Activated CD8-positive, alpha-beta memory T cell treated with anti-CD3 and anti-CD28 coated beads, Interleukin-2, amount 50 U/mL, for 24 hours (primary cell): ENCODE measurements around the gene TTC1.

Source experiments
- DNase-seq: peaks from one replicate; pipeline ENCODE4 v3.0.0-alpha.2; 2020; ENCODE audit errors: extremely low read depth

The TTC1 gene

GRCh38 chr5:160087199-160087598, 78.3 kb downstream of the TTC1 start:
- no peak for DNase-seq

DNA sequence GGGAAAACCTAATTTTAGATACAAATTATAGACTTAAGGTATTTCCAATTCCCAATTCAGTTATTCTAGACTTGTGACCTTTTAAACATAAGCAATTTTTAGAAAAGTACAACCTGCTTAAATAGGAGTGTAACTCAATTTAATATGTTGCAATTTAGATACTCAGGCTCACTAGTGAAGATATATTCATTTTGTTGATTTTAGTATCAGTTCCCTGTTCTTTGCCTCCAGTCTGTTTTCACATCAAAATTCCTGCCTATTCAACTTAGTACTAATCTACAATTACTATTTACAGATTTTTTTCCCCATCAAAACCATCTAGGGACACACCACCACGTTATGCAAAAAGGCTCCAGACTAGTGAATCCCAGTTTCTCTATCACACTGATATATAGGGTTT, 79.9 kb downstream of the TTC1 start:
- no peak for DNase-seq

DNA sequence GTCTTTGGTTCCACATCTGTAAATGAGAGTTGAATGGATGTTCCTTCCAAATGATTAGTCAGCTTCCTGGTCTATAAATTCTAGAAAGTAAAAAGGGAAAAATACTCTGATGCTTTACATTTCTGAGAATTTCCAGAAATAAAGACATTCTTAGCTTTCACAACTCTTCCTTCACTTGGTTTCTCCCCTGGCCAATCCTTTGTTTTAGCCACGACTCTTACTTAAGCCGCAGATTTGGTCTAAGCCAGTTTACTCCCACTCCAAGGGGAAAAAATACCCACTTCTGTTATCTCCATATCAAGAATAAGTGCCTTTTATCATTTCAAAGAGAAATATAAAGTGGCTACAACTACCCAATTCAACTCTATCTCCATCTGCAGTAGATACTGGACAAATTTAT, 80.6 kb downstream of the TTC1 start:
- DNase-seq: no peak

- no peak for DNase-seq
Observed at GRCh38 chr5:160090059-160090458, 81.1 kb downstream of the TTC1 start.

GRCh38 chr5:160092514-160092913, 83.6 kb downstream of the TTC1 start:
- DNase-seq: no peak

DNA sequence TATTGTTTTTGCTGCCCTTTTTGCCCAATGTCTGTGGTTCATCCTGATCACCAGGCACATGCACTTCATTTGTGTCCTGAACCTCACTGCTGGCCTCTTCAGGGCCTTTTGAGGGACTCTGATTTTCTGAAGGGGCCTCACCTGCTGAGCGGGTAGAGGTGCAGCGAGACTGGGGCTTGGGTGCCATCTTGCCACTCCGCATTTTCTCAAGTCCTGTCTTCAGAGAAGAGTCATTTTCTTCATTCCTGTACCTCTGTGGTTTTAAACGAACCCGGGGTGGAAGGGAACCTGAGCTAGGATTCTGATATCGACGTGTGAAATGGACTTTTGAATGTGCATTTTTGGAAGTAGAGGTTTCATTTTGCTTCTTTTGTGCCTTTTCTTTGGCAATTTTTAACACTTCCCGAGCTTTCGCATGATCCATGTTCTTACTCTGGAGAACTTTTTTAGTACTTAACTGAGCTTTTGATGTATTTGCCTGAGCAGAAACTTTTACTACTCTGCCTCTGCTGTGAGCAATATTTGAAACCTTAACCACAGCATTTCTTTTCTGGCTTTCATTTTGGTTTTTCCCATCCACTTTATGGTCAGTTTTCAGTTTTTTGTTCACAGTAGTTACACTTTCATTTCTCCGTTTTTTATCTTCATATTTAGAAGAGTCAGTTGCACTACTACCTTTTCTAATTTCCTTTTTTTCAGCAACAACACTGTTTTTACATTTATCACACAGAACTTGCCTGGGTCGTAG, 84.2 kb downstream of the TTC1 start:
- DNase-seq: no peak

DNA sequence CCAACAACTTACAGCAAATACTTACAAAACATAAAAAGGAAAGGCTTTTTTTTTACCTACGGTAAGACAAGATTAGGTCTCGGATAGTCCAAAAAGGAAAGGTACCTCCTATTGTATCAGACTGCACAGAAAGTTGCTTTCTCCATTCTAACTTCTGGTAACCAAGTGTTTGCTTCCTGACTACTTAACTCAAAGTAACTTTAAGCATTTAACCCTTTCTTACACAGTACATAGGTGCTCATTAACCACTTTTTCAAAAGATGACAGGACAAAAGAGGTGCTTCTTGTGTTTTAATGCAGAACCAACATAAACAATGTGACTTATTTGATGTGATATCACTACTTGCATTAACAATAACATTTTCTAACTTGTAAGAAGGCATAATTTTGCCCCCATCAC, 87.2 kb downstream of the TTC1 start:
- no peak for DNase-seq

DNA sequence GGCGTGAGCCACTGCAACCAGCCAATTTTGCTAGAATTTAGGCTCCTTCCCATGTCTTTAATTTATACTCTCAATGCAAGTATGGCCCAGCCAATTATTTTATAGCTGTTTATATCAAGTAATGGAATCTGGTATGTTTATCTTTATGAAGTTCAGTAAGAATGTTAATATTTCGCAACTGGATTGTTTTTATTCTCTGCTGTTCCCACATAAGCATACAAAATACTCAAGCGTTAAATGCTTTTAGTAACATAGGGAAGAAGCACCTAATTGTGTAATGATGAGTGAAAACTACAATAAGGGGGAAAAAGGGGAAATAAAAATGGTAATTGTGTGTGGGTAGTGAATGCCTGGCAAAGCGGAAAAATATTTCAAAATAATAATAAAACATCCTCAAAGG, 89.1 kb downstream of the TTC1 start:
- no peak for DNase-seq

DNA sequence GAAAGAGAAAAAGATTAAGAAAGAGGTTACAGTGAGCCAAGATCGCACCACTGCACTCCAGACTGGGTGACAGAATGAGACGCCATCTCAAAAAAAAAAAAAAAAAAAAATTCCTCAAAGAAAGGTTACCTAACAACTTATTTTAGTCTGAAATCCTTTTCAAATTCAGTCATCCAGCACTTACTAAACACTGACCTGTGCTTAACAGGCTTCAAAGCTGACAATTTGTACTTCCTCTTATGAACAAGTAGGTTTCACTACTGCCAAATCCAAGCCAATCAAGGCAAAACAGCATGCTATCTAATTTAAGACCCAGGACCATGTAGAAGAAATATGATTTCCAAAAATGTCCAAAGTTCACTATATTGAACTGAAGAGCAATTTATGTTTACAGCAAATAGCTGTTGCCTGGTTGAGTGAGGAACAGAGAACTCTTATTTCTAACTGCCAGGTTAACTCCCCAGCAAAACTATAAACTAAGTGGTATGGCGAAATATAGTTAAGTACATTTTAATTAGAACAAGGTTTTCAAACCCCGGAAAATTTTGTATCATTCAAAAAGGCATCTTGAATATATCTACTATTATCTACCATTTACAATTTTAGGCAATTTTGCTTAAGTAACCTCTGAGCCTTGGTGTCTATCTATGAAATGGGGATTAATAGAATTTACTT, 96.9 kb downstream of the TTC1 start:
- no peak for DNase-seq

GRCh38 chr5:160108124-160108523, 99.2 kb downstream of the TTC1 start:
- no peak for DNase-seq
